NCI-H526 (cell line): Measurements from ENCODE around the gene WNT7A.

Source experiments
- DNase-seq, 2 experiments: peaks; one replicate each; lab custom pipeline; 2025; lab: John Stamatoyannopoulos, UW

The WNT7A gene

GRCh38 chr3:13884851-13885703 lies 5.2 kb upstream of the WNT7A start:
- DNase-seq, result peak; percentile 35 to 77

- DNase-seq, result no peak
These were observed 3.8 kb upstream of the WNT7A start for GRCh38 chr3:13883681-13884080.

GRCh38 chr3:13882876-13883275 lies 3.0 kb upstream of the WNT7A start:
- DNase-seq, result no peak

GRCh38 chr3:13881536-13882410 lies 1.9 kb upstream of the WNT7A start:
- DNase-seq, result no peak

- peak in 1 of 2 experiments; percentile 53 for DNase-seq
These were observed 913 bp upstream of the WNT7A start for GRCh38 chr3:13880811-13881156.

- DNase-seq, result peak in 1 of 2 experiments; percentile 47
These were observed 547 bp downstream of the WNT7A start for GRCh38 chr3:13879102-13879945.

- DNase-seq, result peak; percentile 2 to 52
These were observed 1.4 kb downstream of the WNT7A start for GRCh38 chr3:13878281-13879101.

GRCh38 chr3:13877911-13878280 lies 2.0 kb downstream of the WNT7A start:
- DNase-seq, result no peak

GRCh38 chr3:13876451-13877100 lies 3.3 kb downstream of the WNT7A start:
- no peak for DNase-seq

GRCh38 chr3:13874891-13875290 lies 5.0 kb downstream of the WNT7A start:
- DNase-seq, result no peak

GRCh38 chr3:13873818-13874217 lies 6.1 kb downstream of the WNT7A start:
- DNase-seq, result no peak

GRCh38 chr3:13872451-13872850 lies 7.4 kb downstream of the WNT7A start:
- DNase-seq, result no peak

- DNase-seq, result no peak
These were observed 8.1 kb downstream of the WNT7A start for GRCh38 chr3:13871791-13872190.

GRCh38 chr3:13870902-13871301 lies 9.0 kb downstream of the WNT7A start:
- no peak for DNase-seq

- DNase-seq, result no peak
These were observed 10.0 kb downstream of the WNT7A start for GRCh38 chr3:13869761-13870343.

- DNase-seq, result no peak
These were observed 10.8 kb downstream of the WNT7A start for GRCh38 chr3:13868844-13869724.

- DNase-seq, result no peak
These were observed 12.1 kb downstream of the WNT7A start for GRCh38 chr3:13867732-13868131.

- DNase-seq, result no peak
These were observed 13.6 kb downstream of the WNT7A start for GRCh38 chr3:13866041-13866965.
